ENCODE measurements around the gene TMEM59. TPM values are rescaled to one million over a fixed set of nuclear protein-coding genes. Genes with fewer than 3 reads are reported as not detected.

TMEM59 gene
- total RNA-seq, 1 experiment from 2014 or later: 116 TPM

- intact Hi-C loops (cut with micrococcal nuclease; ENCODE audit: unreplicated experiment): no loop called here
- no peak overlapping the region for H3K4me3 Mint-ChIP-seq (ENCODE audit: unreplicated experiment)
- Histone ChIP-seq H3K27me3 (replicated peaks; ENCODE audit: control insufficient read depth, insufficient read depth, low read length) (no peaks in the 10 kb centered on the region), H3K9me3 (no peaks in the 10 kb centered on the region), H3K4me3 (ENCODE audit: low read depth, low read length) (no peak overlapping the region), H3K36me3 (ENCODE audit: control insufficient read depth, insufficient read depth, low read length) (no peaks in the 10 kb centered on the region), H3K4me1 (peaks cover 4% of the 10 kb centered on the region; the same call in 1 of the 2 replicates)
- ChIA-PET POLR2A (no interaction called here), CTCF (no interaction called here)
- DNase-seq: no peak
- no peaks in the 10 kb centered on the region for H3K27me3 Mint-ChIP-seq (ENCODE audit: insufficient read depth, unreplicated experiment)
- TF ChIP-seq CTCF (IDR thresholded peaks at IDR 0.05; ENCODE audit: insufficient read depth in 1 of 2, low read depth in 1 of 2, low read length in 1 of 2, severe bottlenecking in 1 of 2, unreplicated experiment in 1 of 2): no peak
- no peaks in the 10 kb centered on the region for H3K36me3 Mint-ChIP-seq (ENCODE audit: insufficient read depth, unreplicated experiment)
- no peak overlapping the region for H3K27ac Mint-ChIP-seq (ENCODE audit: unreplicated experiment)
- H3K4me1 Mint-ChIP-seq (ENCODE audit: low read depth, unreplicated experiment): peaks cover 8% of the 10 kb centered on the region
- no TSS peak for BruUV-seq (replicated peaks)
- no peaks in the 10 kb centered on the region for H3K9me3 Mint-ChIP-seq (ENCODE audit: unreplicated experiment)
Measured at GRCh38 chr1:54009406-54009805, 43.6 kb downstream of the TMEM59 start.

GRCh38 chr1:54008876-54009275, 44.1 kb downstream of the TMEM59 start:
- H3K4me1 ChIP-seq: peaks cover 4% of the 10 kb centered on the region; the same call in 1 of the 2 replicates
- CTCF ChIA-PET: no interaction called here
- Mint-ChIP-seq H3K4me1 (ENCODE audit: low read depth, unreplicated experiment) (peaks cover 8% of the 10 kb centered on the region), H3K4me3 (ENCODE audit: unreplicated experiment) (no peak overlapping the region), H3K27ac (ENCODE audit: unreplicated experiment) (no peak overlapping the region), H3K36me3 (ENCODE audit: insufficient read depth, unreplicated experiment) (no peaks in the 10 kb centered on the region), H3K27me3 (ENCODE audit: insufficient read depth, unreplicated experiment) (no peaks in the 10 kb centered on the region), H3K9me3 (ENCODE audit: unreplicated experiment) (no peaks in the 10 kb centered on the region)
- H3K4me3 ChIP-seq (ENCODE audit: low read depth, low read length): no peak overlapping the region
- intact Hi-C loops (cut with micrococcal nuclease; ENCODE audit: unreplicated experiment): no loop called here
- no peaks in the 10 kb centered on the region for H3K9me3 ChIP-seq
- no TSS peak for BruUV-seq (replicated peaks)
- H3K27me3 ChIP-seq (replicated peaks; ENCODE audit: control insufficient read depth, insufficient read depth, low read length): no peaks in the 10 kb centered on the region
- TF ChIP-seq CTCF (IDR thresholded peaks at IDR 0.05; ENCODE audit: insufficient read depth in 1 of 2, low read depth in 1 of 2, low read length in 1 of 2, severe bottlenecking in 1 of 2, unreplicated experiment in 1 of 2): no peak
- POLR2A ChIA-PET: no interaction called here
- no peak for DNase-seq
- no peaks in the 10 kb centered on the region for H3K36me3 ChIP-seq (ENCODE audit: control insufficient read depth, insufficient read depth, low read length)

GRCh38 chr1:54007613-54008012, 45.4 kb downstream of the TMEM59 start:
- H3K4me3 ChIP-seq (ENCODE audit: low read depth, low read length): no peak overlapping the region
- H3K36me3 ChIP-seq (ENCODE audit: control insufficient read depth, insufficient read depth, low read length): no peaks in the 10 kb centered on the region
- no peak for DNase-seq
- Mint-ChIP-seq H3K4me3 (ENCODE audit: unreplicated experiment) (no peak overlapping the region), H3K27ac (ENCODE audit: unreplicated experiment) (no peak overlapping the region), H3K36me3 (ENCODE audit: insufficient read depth, unreplicated experiment) (peaks cover 2% of the 10 kb centered on the region), H3K27me3 (ENCODE audit: insufficient read depth, unreplicated experiment) (no peaks in the 10 kb centered on the region), H3K4me1 (ENCODE audit: low read depth, unreplicated experiment) (no peaks in the 10 kb centered on the region), H3K9me3 (ENCODE audit: unreplicated experiment) (no peaks in the 10 kb centered on the region)
- intact Hi-C loops (cut with micrococcal nuclease; ENCODE audit: unreplicated experiment): no loop called here
- no peaks in the 10 kb centered on the region for H3K9me3 ChIP-seq
- BruUV-seq (replicated peaks): no TSS peak
- ChIA-PET CTCF (no interaction called here), POLR2A (interaction anchor here (0.6 kb wide), 1 partner anchor 1381 kb away, joined by 7 read pairs; no protein-coding TSS in a partner anchor)
- no peaks in the 10 kb centered on the region for H3K27me3 ChIP-seq (replicated peaks; ENCODE audit: control insufficient read depth, insufficient read depth, low read length)
- TF ChIP-seq CTCF (IDR thresholded peaks at IDR 0.05; ENCODE audit: insufficient read depth in 1 of 2, low read depth in 1 of 2, low read length in 1 of 2, severe bottlenecking in 1 of 2, unreplicated experiment in 1 of 2): no peak
- no peaks in the 10 kb centered on the region for H3K4me1 ChIP-seq
